ENCODE data around the gene MYO5B. TPM values are rescaled to one million over a fixed set of nuclear protein-coding genes. Genes with fewer than 3 reads are reported as not detected.

MYO5B gene
- total and polyA plus RNA-seq, 2 experiments from 2014 or later, result 20.3 to 41.9 TPM

DNA sequence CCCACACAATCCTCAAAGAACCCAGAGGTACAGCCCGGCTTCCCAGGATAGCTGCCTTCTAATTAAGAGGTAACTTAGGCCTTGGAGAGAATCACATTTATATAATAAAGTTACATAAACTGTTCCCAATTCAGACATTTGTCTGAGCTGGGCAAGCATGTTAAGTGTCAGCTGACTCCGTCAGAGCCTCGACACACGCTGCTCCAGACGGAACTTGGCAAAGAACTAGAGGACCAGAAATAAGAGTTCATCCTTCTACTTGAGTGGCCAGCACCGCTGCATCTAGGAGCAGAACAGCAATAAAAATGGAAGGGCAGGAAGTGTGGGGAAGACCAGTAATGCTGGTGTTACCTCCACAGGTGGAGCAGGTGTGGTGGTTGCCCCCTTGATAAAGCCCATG lies 80.5 kb downstream of the MYO5B start:
- no peak overlapping the region for H3K4me3 ChIP-seq
- H3K4me1 ChIP-seq (ENCODE audit: insufficient read depth), result peaks cover 4% of the 10 kb centered on the region
- no peak for DNase-seq (ENCODE audit: low spot score)
- H3K27ac ChIP-seq, result no peak overlapping the region
- H3K9me3 ChIP-seq (ENCODE audit: low read depth), result no peaks in the 10 kb centered on the region
- no peak overlapping the region for H2AFZ ChIP-seq
- no peak for TF ChIP-seq EZH2phosphoT487 (IDR thresholded peaks at IDR 0.05; ENCODE audit: low read depth, severe bottlenecking, unreplicated experiment)
- no peak for TF ChIP-seq EZH2 (IDR thresholded peaks at IDR 0.05; ENCODE audit: borderline replicate concordance)
- TF ChIP-seq, protein P1, sequence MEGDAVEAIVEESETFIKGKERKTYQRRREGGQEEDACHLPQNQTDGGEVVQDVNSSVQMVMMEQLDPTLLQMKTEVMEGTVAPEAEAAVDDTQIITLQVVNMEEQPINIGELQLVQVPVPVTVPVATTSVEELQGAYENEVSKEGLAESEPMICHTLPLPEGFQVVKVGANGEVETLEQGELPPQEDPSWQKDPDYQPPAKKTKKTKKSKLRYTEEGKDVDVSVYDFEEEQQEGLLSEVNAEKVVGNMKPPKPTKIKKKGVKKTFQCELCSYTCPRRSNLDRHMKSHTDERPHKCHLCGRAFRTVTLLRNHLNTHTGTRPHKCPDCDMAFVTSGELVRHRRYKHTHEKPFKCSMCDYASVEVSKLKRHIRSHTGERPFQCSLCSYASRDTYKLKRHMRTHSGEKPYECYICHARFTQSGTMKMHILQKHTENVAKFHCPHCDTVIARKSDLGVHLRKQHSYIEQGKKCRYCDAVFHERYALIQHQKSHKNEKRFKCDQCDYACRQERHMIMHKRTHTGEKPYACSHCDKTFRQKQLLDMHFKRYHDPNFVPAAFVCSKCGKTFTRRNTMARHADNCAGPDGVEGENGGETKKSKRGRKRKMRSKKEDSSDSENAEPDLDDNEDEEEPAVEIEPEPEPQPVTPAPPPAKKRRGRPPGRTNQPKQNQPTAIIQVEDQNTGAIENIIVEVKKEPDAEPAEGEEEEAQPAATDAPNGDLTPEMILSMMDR (IDR thresholded peaks at IDR 0.05; ENCODE audit: poor library complexity), result no peak
- no peaks in the 10 kb centered on the region for H3K27me3 ChIP-seq
- H4K20me1 ChIP-seq (ENCODE audit: insufficient read depth, poor library complexity, severe bottlenecking), result no peaks in the 10 kb centered on the region
- no peaks in the 10 kb centered on the region for H3K36me3 ChIP-seq (replicated peaks; ENCODE audit: insufficient read depth, low read depth)
- no peak overlapping the region for H3K4me2 ChIP-seq
- 88% methylated on average over 6 of the region's 6 CpGs for WGBS (ENCODE audit: low lambda C conversion rate, missing lambda C conversion rate)
- no peaks in the 10 kb centered on the region for H3K9me2 ChIP-seq (replicated peaks; ENCODE audit: insufficient read depth)
- peaks cover 33% of the 10 kb centered on the region for H3K79me2 ChIP-seq

DNA sequence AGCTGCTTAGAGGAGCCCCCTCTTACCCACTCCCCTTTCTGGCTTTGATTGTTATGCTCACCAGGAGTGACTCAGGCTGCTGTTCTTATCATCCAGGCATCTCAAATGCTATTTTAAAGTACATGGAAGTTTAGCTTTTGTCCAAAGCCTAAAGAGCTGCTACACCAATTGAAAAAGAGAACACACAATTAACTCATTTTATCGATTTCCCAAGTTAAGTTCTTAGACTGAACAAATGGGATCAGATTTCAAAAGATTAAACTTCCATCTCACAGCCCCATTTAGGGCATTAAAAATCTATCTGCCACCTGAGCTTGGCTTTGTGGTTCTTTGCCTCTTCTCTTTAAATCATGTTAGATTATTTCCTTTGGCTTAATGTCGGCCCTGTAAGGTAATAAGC lies 81.2 kb downstream of the MYO5B start:
- no peak for TF ChIP-seq EZH2 (IDR thresholded peaks at IDR 0.05; ENCODE audit: borderline replicate concordance)
- Histone ChIP-seq H3K4me1 (ENCODE audit: insufficient read depth) (peaks cover 4% of the 10 kb centered on the region), H3K27me3 (no peaks in the 10 kb centered on the region), H3K36me3 (replicated peaks; ENCODE audit: insufficient read depth, low read depth) (no peaks in the 10 kb centered on the region), H3K4me2 (no peak overlapping the region), H3K4me3 (no peak overlapping the region), H3K27ac (no peak overlapping the region), H3K79me2 (peaks cover 38% of the 10 kb centered on the region), H4K20me1 (ENCODE audit: insufficient read depth, poor library complexity, severe bottlenecking) (no peaks in the 10 kb centered on the region), H3K9me2 (replicated peaks; ENCODE audit: insufficient read depth) (no peaks in the 10 kb centered on the region), H3K9me3 (ENCODE audit: low read depth) (no peaks in the 10 kb centered on the region), H2AFZ (no peak overlapping the region)
- WGBS (ENCODE audit: low lambda C conversion rate, missing lambda C conversion rate), result 46% methylated on average over 2 of the region's 2 CpGs
- no peak for DNase-seq (ENCODE audit: low spot score)

DNA sequence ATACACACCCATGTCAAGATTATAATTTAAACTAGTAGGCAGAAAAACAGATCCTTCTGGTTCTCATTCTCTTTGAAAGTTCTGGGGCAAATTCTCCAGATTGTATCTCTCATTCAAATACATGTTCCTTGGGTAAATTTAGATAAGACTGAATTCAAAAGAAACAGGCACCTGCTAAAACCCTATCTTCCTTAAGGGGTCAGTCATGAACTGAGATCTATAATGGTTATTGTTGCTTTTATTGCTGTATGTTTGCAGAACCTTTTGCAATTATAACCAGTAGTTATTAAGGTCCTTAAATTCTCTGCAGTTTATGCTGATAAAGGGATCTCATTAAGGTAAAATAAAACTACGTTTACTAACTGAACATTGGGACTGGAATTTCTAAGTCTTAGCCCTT lies 83.5 kb downstream of the MYO5B start:
- H4K20me1 ChIP-seq (ENCODE audit: insufficient read depth, poor library complexity, severe bottlenecking), result no peaks in the 10 kb centered on the region

DNA sequence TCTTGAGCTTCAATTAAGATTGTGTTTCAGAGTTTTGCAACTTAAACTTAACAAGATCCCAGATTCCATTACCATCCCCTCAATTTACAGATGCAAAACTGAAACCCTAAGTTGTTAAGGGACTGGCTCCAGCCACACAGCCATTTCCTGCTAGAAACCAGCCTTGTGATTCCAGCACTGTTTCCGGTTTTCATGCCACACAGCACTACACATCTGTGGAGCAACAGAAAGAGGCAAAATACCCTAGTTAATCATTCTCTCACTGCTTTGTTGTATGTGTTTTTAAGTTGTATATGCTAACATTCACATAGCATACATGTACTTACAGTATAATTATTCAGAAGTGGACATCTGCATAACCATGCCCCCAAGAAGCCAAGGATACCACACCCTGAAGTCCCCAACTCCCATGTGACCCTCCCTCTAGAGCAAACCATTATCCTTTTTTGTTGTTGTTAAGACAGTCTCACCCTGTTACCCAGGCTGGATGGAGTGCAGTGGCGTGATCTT lies 87.4 kb downstream of the MYO5B start:
- WGBS (ENCODE audit: low lambda C conversion rate, missing lambda C conversion rate), result 88% methylated on average over 2 of the region's 2 CpGs
- H3K36me3 ChIP-seq (replicated peaks; ENCODE audit: insufficient read depth, low read depth), result no peaks in the 10 kb centered on the region
- no peak for DNase-seq (ENCODE audit: low spot score)

More for the DNA sequence above, 83.5 kb downstream of the MYO5B start:
- no peak overlapping the region for H2AFZ ChIP-seq
- no peak for DNase-seq (ENCODE audit: low spot score)
- H3K4me3 ChIP-seq, result no peak overlapping the region
- no peaks in the 10 kb centered on the region for H3K36me3 ChIP-seq (replicated peaks; ENCODE audit: insufficient read depth, low read depth)
- no peaks in the 10 kb centered on the region for H3K9me2 ChIP-seq (replicated peaks; ENCODE audit: insufficient read depth)
- TF ChIP-seq EZH2phosphoT487 (IDR thresholded peaks at IDR 0.05; ENCODE audit: low read depth, severe bottlenecking, unreplicated experiment) (no peak), EZH2 (IDR thresholded peaks at IDR 0.05; ENCODE audit: borderline replicate concordance) (no peak)
- TF ChIP-seq, protein P1 (IDR thresholded peaks at IDR 0.05; ENCODE audit: poor library complexity), result peak; percentile 32
- H3K4me1 ChIP-seq (ENCODE audit: insufficient read depth), result peaks cover 4% of the 10 kb centered on the region
- peaks cover 44% of the 10 kb centered on the region for H3K79me2 ChIP-seq
- no peak overlapping the region for H3K27ac ChIP-seq
- 40% methylated on average over 1 of the region's 1 CpG for WGBS (ENCODE audit: low lambda C conversion rate, missing lambda C conversion rate)
- no peaks in the 10 kb centered on the region for H3K27me3 ChIP-seq
- H3K4me2 ChIP-seq, result no peak overlapping the region
- H3K9me3 ChIP-seq (ENCODE audit: low read depth), result no peaks in the 10 kb centered on the region

More for the DNA sequence above, 87.4 kb downstream of the MYO5B start:
- Histone ChIP-seq H3K4me3 (no peak overlapping the region), H3K4me1 (ENCODE audit: insufficient read depth) (no peaks in the 10 kb centered on the region), H3K79me2 (peaks cover 44% of the 10 kb centered on the region), H2AFZ (no peak overlapping the region), H4K20me1 (ENCODE audit: insufficient read depth, poor library complexity, severe bottlenecking) (no peaks in the 10 kb centered on the region), H3K27me3 (no peaks in the 10 kb centered on the region), H3K9me3 (ENCODE audit: low read depth) (no peaks in the 10 kb centered on the region), H3K4me2 (no peak overlapping the region), H3K27ac (no peak overlapping the region), H3K9me2 (replicated peaks; ENCODE audit: insufficient read depth) (no peaks in the 10 kb centered on the region)
- TF ChIP-seq EZH2phosphoT487 (IDR thresholded peaks at IDR 0.05; ENCODE audit: low read depth, severe bottlenecking, unreplicated experiment), result no peak
- TF ChIP-seq, protein P1 (IDR thresholded peaks at IDR 0.05; ENCODE audit: poor library complexity), result no peak
- TF ChIP-seq EZH2 (IDR thresholded peaks at IDR 0.05; ENCODE audit: borderline replicate concordance), result no peak

Measured in hepatocyte (in vitro differentiated cells).